SK-N-SH (cell line): Measurements from ENCODE around the gene BCL11A. TPM values are rescaled to one million over a fixed set of nuclear protein-coding genes. Genes with fewer than 3 reads are reported as not detected.

Experiments used
- CTCF ChIA-PET: fragments of 300-600, 350-600 bp; formaldehyde crosslinking; extraction: SDS; loops from one replicate; lab custom pipeline; 2021; lab: Yijun Ruan, JAX
- POLR2A ChIA-PET: fragments of 350-600 bp; sonication (Branson Sonifier 250); formaldehyde crosslinking; extraction: SDS; loops from one replicate; lab custom pipeline; 2020; ENCODE audit warnings: antibody characterized with exemption, inconsistent platforms; lab: Yijun Ruan, JAX
- DNase-seq: peaks from one replicate; pipeline ENCODE4 v3.0.0; 2012
- H2AFZ ChIP-seq: fragments of 200-600 bp; sonication (generic); 2 replicates; pipeline ENCODE4 v1.8.1; 2016; ENCODE audit warnings: antibody characterized with exemption, mild to moderate bottlenecking, low read depth
- H3F3A ChIP-seq: fragments of 200-600 bp; sonication (generic); replicated peaks from 2 replicates; pipeline ENCODE3; 2016; ENCODE audit warnings: antibody characterized with exemption, mild to moderate bottlenecking; ENCODE audit not compliant: insufficient read depth
- H3K27ac ChIP-seq, 2 experiments: fragments of 200-500 bp in 1 of 2; fragments of 200-600 bp in 1 of 2; sonication (Bioruptor generic) in 1 of 2; sonication (generic), shearing (Covaris generic) in 1 of 2; 2 replicates each; pipeline versions ENCODE4 v1.5.1 to v1.6.1; 2014 to 2016; ENCODE audit warnings: low read depth in 2 of 2, inconsistent platforms in 1 of 2, low read length in 1 of 2, mild to moderate bottlenecking in 1 of 2, mixed read lengths in 1 of 2
- H3K27me3 ChIP-seq: fragments of 200-600 bp; sonication (generic), shearing (Covaris generic); 2 replicates; pipeline ENCODE4 v1.6.1; 2016; ENCODE audit warnings: mixed run types; ENCODE audit not compliant: insufficient read depth
- H3K36me3 ChIP-seq, 2 experiments: fragments of 200-500 bp in 1 of 2; fragments of 200-600 bp in 1 of 2; sonication (Bioruptor generic) in 1 of 2; sonication (generic) in 1 of 2; replicated peaks in 1 of 2; 2 replicates each; pipeline versions ENCODE3 to v1.5.1; 2014 to 2016; ENCODE audit warnings: low read length in 1 of 2, mild to moderate bottlenecking in 1 of 2; ENCODE audit not compliant: insufficient read depth in 2 of 2, control insufficient read depth in 1 of 2
- H3K4me1 ChIP-seq, 2 experiments: fragments of 200-500 bp in 1 of 2; fragments of 200-600 bp in 1 of 2; sonication (Bioruptor generic) in 1 of 2; sonication (generic), shearing (Covaris generic) in 1 of 2; 2 replicates each; pipeline versions ENCODE4 v1.5.1 to v1.6.1; 2014 to 2016; ENCODE audit warnings: low read depth in 1 of 2, low read length in 1 of 2, mixed run types in 1 of 2; ENCODE audit not compliant: insufficient read depth in 2 of 2, control insufficient read depth in 1 of 2
- H3K4me2 ChIP-seq: fragments of 200-600 bp; sonication (generic), shearing (Covaris generic); 2 replicates; pipeline ENCODE4 v1.6.1; 2017; ENCODE audit warnings: mixed run types
- H3K4me3 ChIP-seq, 2 experiments: fragments of 200-500 bp in 1 of 2; fragments of 200-600 bp in 1 of 2; sonication (Bioruptor generic) in 1 of 2; sonication (generic), shearing (Covaris generic) in 1 of 2; 2 replicates each; pipeline versions ENCODE4 v1.5.1 to v1.8.1; 2014 to 2016; ENCODE audit warnings: low read depth in 2 of 2, inconsistent platforms in 1 of 2, low read length in 1 of 2, mild to moderate bottlenecking in 1 of 2, mixed read lengths in 1 of 2, moderate library complexity in 1 of 2
- H3K79me2 ChIP-seq: fragments of 200-600 bp; sonication (generic); 2 replicates; pipeline ENCODE4 v1.8.1; 2017; ENCODE audit warnings: mild to moderate bottlenecking; ENCODE audit not compliant: insufficient read depth
- H3K9ac ChIP-seq: fragments of 200-600 bp; sonication (generic); 2 replicates; pipeline ENCODE4 v1.6.1; 2017; ENCODE audit warnings: mixed run types
- H3K9me2 ChIP-seq: fragments of 200-600 bp; sonication (generic); 2 replicates; pipeline ENCODE4 v1.6.1; 2017; ENCODE audit warnings: mixed run types
- H3K9me3 ChIP-seq: fragments of 200-600 bp; sonication (generic); 2 replicates; pipeline ENCODE4 v1.6.1; 2017; ENCODE audit warnings: mixed run types, mild to moderate bottlenecking, moderate library complexity
- H4K20me1 ChIP-seq: fragments of 200-600 bp; sonication (generic); 2 replicates; pipeline ENCODE4 v1.6.1; 2017; ENCODE audit warnings: mild to moderate bottlenecking, mixed run types; ENCODE audit not compliant: insufficient read depth
- CHD2 ChIP-seq: fragments of 150-350 bp; IDR thresholded peaks from 2 replicates; pipeline ENCODE4 v1.6.1; 2018; ENCODE audit warnings: low read length; ENCODE audit not compliant: partially characterized antibody
- ELF1 ChIP-seq: IDR thresholded peaks from 2 replicates; pipeline ENCODE4 v1.4.0; 2012
- MEF2A ChIP-seq: IDR thresholded peaks from 2 replicates; pipeline ENCODE4 v1.4.0; 2012; ENCODE audit warnings: low read depth, borderline replicate concordance
- NFIC ChIP-seq: IDR thresholded peaks from 2 replicates; pipeline ENCODE4 v1.4.0; 2012; ENCODE audit warnings: borderline replicate concordance
- RFX5 ChIP-seq: IDR thresholded peaks from 2 replicates; pipeline ENCODE4 v1.6.1; 2012; ENCODE audit warnings: mild to moderate bottlenecking, improper control_type of control experiment, low read length
- SMC3 ChIP-seq: IDR thresholded peaks from 2 replicates; pipeline ENCODE4 v1.6.1; 2012; ENCODE audit warnings: low read depth, low read length, improper control_type of control experiment
- YY1 ChIP-seq: IDR thresholded peaks from 2 replicates; pipeline ENCODE4 v1.4.0; 2012; ENCODE audit warnings: low read depth, mild to moderate bottlenecking
- WGBS: methylation state at CpG from one replicate; pipeline ENCODE4 v1.1.6; 2017; ENCODE audit warnings: low lambda C conversion rate; 5-methylcytosine and 5-hydroxymethylcytosine counted together
- polyA plus RNA-seq, 3 experiments: library from polyadenylated mRNA; depleted of rRNA; stranded (reverse); fragments of >200 nt; gene quantifications; 2 replicates each; pipeline ENCODE4 v1.2.3, GENCODE V29; 2012
- TF ChIP-seq, protein P1 (sequence below): IDR thresholded peaks from 2 replicates; pipeline ENCODE4 v1.6.1; 2012; ENCODE audit warnings: mild to moderate bottlenecking, low read depth, low read length, moderate library complexity
- TF ChIP-seq, protein P2 (sequence below): fragments of 150-350 bp; IDR thresholded peaks from 2 replicates; pipeline ENCODE4 v1.6.1; 2017; ENCODE audit warnings: antibody characterized with exemption, low read length, low read depth, borderline replicate concordance

The BCL11A gene
- polyA plus RNA-seq, 1 of the 3 experiments (the other 2 are of a cell fraction), result 1.9 TPM

DNA sequence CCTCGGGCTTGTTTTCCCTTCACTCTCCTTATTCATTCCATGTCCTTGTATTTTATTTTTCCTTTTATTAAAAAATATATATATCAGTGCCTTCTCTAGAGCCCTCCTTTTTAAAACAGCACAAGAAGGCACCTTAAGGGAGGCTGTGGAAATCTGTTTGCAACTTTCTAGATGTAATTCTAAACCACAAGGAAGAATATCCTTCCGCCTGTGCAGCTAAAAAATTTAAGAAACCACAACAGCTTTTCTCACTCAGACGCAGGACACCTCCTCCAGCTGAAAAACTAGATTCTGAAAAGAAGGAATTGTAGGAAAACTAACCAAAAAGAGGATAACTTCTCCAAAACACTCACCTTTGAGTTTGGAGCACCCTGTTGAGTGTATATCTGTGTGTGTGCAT is 142.2 kb downstream of the BCL11A start:
- ChIA-PET POLR2A (no interaction called here), CTCF (interaction anchor here (1.3 kb wide), 1 partner anchor 29 kb away, joined by 5 read pairs; no protein-coding TSS in a partner anchor)

DNA sequence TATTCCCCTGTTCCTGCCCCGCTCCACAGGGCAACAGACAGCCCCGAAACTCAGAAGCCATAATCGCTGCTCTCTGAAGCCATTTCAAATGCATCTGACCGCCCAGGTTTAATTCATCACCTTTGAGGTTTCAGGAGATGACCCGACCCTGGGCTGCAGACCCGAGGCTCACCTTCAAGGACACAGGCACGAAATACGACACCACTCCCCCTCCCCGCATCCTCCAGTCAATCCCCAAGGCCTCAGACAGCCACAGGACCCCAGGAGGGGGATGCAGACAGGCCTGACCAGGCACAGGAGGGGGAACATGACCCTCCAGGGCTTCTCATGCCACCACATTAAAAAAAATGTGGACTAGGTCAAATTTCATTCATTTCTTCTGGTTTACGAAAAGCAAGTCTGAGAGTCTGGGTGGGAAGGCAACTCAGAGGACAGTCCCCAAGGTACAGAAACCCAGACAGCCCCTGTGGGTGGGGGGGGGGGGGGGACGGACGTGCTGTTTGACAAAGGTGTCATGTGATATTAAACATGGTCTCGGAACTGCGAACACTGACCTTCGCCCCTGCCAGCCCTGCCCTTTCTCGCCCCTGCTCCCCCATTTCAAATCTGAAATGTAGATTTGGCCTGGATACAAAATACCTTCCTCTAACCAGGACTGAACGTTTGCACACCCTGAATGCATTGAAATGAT is 142.9 kb downstream of the BCL11A start:
- Histone ChIP-seq H3K9me3 (no peaks in the 10 kb centered on the region), H3K9me2 (no peaks in the 10 kb centered on the region), H2AFZ (no peak overlapping the region), H3K36me3 (no peaks in the 10 kb centered on the region), H3K27ac (no peak overlapping the region), H3K4me2 (no peak overlapping the region), H3K4me1 (no peaks in the 10 kb centered on the region; a peak in 1 of 4 replicates), H3K79me2 (no peaks in the 10 kb centered on the region), H3K27me3 (peaks cover 17% of the 10 kb centered on the region; the same call in 1 of the 2 replicates), H3F3A (no peaks in the 10 kb centered on the region), H3K9ac (no peak overlapping the region), H4K20me1 (no peaks in the 10 kb centered on the region), H3K4me3 (no peak overlapping the region)
- no peak for DNase-seq
- POLR2A ChIA-PET, result no interaction called here
- no peak for TF ChIP-seq ELF1
- CTCF ChIA-PET, result no interaction called here
- WGBS, result 55% methylated on average over 17 of the region's 17 CpGs

More for the DNA sequence above, 142.2 kb downstream of the BCL11A start:
- Histone ChIP-seq H3K4me1 (no peaks in the 10 kb centered on the region; a peak in 1 of 4 replicates), H3K79me2 (no peaks in the 10 kb centered on the region), H3K9ac (no peak overlapping the region), H3F3A (no peaks in the 10 kb centered on the region), H3K36me3 (no peaks in the 10 kb centered on the region), H3K27ac (no peak overlapping the region), H3K4me3 (no peak overlapping the region), H3K27me3 (peaks cover 17% of the 10 kb centered on the region; the same call in 1 of the 2 replicates), H3K9me2 (no peaks in the 10 kb centered on the region), H3K9me3 (no peaks in the 10 kb centered on the region), H2AFZ (no peak overlapping the region), H4K20me1 (no peaks in the 10 kb centered on the region)
- WGBS, result 53% methylated on average over 3 of the region's 3 CpGs
- no peak for DNase-seq
- TF ChIP-seq CHD2 (no peak), NFIC (no peak), SMC3 (no peak), MEF2A (no peak), RFX5 (no peak), YY1 (no peak)
- TF ChIP-seq, protein P1, sequence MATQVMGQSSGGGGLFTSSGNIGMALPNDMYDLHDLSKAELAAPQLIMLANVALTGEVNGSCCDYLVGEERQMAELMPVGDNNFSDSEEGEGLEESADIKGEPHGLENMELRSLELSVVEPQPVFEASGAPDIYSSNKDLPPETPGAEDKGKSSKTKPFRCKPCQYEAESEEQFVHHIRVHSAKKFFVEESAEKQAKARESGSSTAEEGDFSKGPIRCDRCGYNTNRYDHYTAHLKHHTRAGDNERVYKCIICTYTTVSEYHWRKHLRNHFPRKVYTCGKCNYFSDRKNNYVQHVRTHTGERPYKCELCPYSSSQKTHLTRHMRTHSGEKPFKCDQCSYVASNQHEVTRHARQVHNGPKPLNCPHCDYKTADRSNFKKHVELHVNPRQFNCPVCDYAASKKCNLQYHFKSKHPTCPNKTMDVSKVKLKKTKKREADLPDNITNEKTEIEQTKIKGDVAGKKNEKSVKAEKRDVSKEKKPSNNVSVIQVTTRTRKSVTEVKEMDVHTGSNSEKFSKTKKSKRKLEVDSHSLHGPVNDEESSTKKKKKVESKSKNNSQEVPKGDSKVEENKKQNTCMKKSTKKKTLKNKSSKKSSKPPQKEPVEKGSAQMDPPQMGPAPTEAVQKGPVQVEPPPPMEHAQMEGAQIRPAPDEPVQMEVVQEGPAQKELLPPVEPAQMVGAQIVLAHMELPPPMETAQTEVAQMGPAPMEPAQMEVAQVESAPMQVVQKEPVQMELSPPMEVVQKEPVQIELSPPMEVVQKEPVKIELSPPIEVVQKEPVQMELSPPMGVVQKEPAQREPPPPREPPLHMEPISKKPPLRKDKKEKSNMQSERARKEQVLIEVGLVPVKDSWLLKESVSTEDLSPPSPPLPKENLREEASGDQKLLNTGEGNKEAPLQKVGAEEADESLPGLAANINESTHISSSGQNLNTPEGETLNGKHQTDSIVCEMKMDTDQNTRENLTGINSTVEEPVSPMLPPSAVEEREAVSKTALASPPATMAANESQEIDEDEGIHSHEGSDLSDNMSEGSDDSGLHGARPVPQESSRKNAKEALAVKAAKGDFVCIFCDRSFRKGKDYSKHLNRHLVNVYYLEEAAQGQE, result no peak
- TF ChIP-seq, protein P2, sequence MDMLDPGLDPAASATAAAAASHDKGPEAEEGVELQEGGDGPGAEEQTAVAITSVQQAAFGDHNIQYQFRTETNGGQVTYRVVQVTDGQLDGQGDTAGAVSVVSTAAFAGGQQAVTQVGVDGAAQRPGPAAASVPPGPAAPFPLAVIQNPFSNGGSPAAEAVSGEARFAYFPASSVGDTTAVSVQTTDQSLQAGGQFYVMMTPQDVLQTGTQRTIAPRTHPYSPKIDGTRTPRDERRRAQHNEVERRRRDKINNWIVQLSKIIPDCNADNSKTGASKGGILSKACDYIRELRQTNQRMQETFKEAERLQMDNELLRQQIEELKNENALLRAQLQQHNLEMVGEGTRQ, result no peak
- TF ChIP-seq, all 33 proteins: peak for 0
- no peak overlapping the region for H3K4me2 ChIP-seq
